SK-N-SH (cell line): Measurements from ENCODE around the gene MCM9. TPM values are rescaled to one million over a fixed set of nuclear protein-coding genes. Genes with fewer than 3 reads are reported as not detected.

Experiments used
- CTCF ChIA-PET: fragments of 300-600, 350-600 bp; formaldehyde crosslinking; extraction: SDS; loops from one replicate; lab custom pipeline; 2021; lab: Yijun Ruan, JAX
- POLR2A ChIA-PET: fragments of 350-600 bp; sonication (Branson Sonifier 250); formaldehyde crosslinking; extraction: SDS; loops from one replicate; lab custom pipeline; 2020; ENCODE audit warnings: antibody characterized with exemption, inconsistent platforms; lab: Yijun Ruan, JAX
- DNase-seq: peaks from one replicate; pipeline ENCODE4 v3.0.0; 2012
- H2AFZ ChIP-seq: fragments of 200-600 bp; sonication (generic); 2 replicates; pipeline ENCODE4 v1.8.1; 2016; ENCODE audit warnings: antibody characterized with exemption, mild to moderate bottlenecking, low read depth
- H3F3A ChIP-seq: fragments of 200-600 bp; sonication (generic); replicated peaks from 2 replicates; pipeline ENCODE3; 2016; ENCODE audit warnings: antibody characterized with exemption, mild to moderate bottlenecking; ENCODE audit not compliant: insufficient read depth
- H3K27ac ChIP-seq, 2 experiments: fragments of 200-500 bp in 1 of 2; fragments of 200-600 bp in 1 of 2; sonication (Bioruptor generic) in 1 of 2; sonication (generic), shearing (Covaris generic) in 1 of 2; 2 replicates each; pipeline versions ENCODE4 v1.5.1 to v1.6.1; 2014 to 2016; ENCODE audit warnings: low read depth in 2 of 2, inconsistent platforms in 1 of 2, low read length in 1 of 2, mild to moderate bottlenecking in 1 of 2, mixed read lengths in 1 of 2
- H3K27me3 ChIP-seq: fragments of 200-600 bp; sonication (generic), shearing (Covaris generic); 2 replicates; pipeline ENCODE4 v1.6.1; 2016; ENCODE audit warnings: mixed run types; ENCODE audit not compliant: insufficient read depth
- H3K36me3 ChIP-seq, 2 experiments: fragments of 200-500 bp in 1 of 2; fragments of 200-600 bp in 1 of 2; sonication (Bioruptor generic) in 1 of 2; sonication (generic) in 1 of 2; replicated peaks in 1 of 2; 2 replicates each; pipeline versions ENCODE3 to v1.5.1; 2014 to 2016; ENCODE audit warnings: low read length in 1 of 2, mild to moderate bottlenecking in 1 of 2; ENCODE audit not compliant: insufficient read depth in 2 of 2, control insufficient read depth in 1 of 2
- H3K4me1 ChIP-seq, 2 experiments: fragments of 200-500 bp in 1 of 2; fragments of 200-600 bp in 1 of 2; sonication (Bioruptor generic) in 1 of 2; sonication (generic), shearing (Covaris generic) in 1 of 2; 2 replicates each; pipeline versions ENCODE4 v1.5.1 to v1.6.1; 2014 to 2016; ENCODE audit warnings: low read depth in 1 of 2, low read length in 1 of 2, mixed run types in 1 of 2; ENCODE audit not compliant: insufficient read depth in 2 of 2, control insufficient read depth in 1 of 2
- H3K4me2 ChIP-seq: fragments of 200-600 bp; sonication (generic), shearing (Covaris generic); 2 replicates; pipeline ENCODE4 v1.6.1; 2017; ENCODE audit warnings: mixed run types
- H3K4me3 ChIP-seq, 2 experiments: fragments of 200-500 bp in 1 of 2; fragments of 200-600 bp in 1 of 2; sonication (Bioruptor generic) in 1 of 2; sonication (generic), shearing (Covaris generic) in 1 of 2; 2 replicates each; pipeline versions ENCODE4 v1.5.1 to v1.8.1; 2014 to 2016; ENCODE audit warnings: low read depth in 2 of 2, inconsistent platforms in 1 of 2, low read length in 1 of 2, mild to moderate bottlenecking in 1 of 2, mixed read lengths in 1 of 2, moderate library complexity in 1 of 2
- H3K79me2 ChIP-seq: fragments of 200-600 bp; sonication (generic); 2 replicates; pipeline ENCODE4 v1.8.1; 2017; ENCODE audit warnings: mild to moderate bottlenecking; ENCODE audit not compliant: insufficient read depth
- H3K9ac ChIP-seq: fragments of 200-600 bp; sonication (generic); 2 replicates; pipeline ENCODE4 v1.6.1; 2017; ENCODE audit warnings: mixed run types
- H3K9me2 ChIP-seq: fragments of 200-600 bp; sonication (generic); 2 replicates; pipeline ENCODE4 v1.6.1; 2017; ENCODE audit warnings: mixed run types
- H3K9me3 ChIP-seq: fragments of 200-600 bp; sonication (generic); 2 replicates; pipeline ENCODE4 v1.6.1; 2017; ENCODE audit warnings: mixed run types, mild to moderate bottlenecking, moderate library complexity
- H4K20me1 ChIP-seq: fragments of 200-600 bp; sonication (generic); 2 replicates; pipeline ENCODE4 v1.6.1; 2017; ENCODE audit warnings: mild to moderate bottlenecking, mixed run types; ENCODE audit not compliant: insufficient read depth
- ELF1 ChIP-seq: IDR thresholded peaks from 2 replicates; pipeline ENCODE4 v1.4.0; 2012
- EP300 ChIP-seq, 2 experiments: IDR thresholded peaks; 2 replicates each; pipeline versions ENCODE4 v1.4.0 to v1.6.1; 2012; ENCODE audit warnings: borderline replicate concordance in 1 of 2, low read depth in 1 of 2, low read length in 1 of 2
- FOSL2 ChIP-seq: IDR thresholded peaks from 2 replicates; pipeline ENCODE4 v1.4.0; 2012; ENCODE audit warnings: low read depth, mild to moderate bottlenecking, moderate library complexity, borderline replicate concordance
- FOXJ3 ChIP-seq: sonication (generic); formaldehyde crosslinking; IDR thresholded peaks from 2 replicates; pipeline ENCODE4 v1.5.1; 2020; ENCODE audit warnings: mild to moderate bottlenecking, missing genetic modification reagents
- JUND ChIP-seq: IDR thresholded peaks from 2 replicates; pipeline ENCODE4 v1.4.0; 2012
- POLR2AphosphoS5 ChIP-seq: IDR thresholded peaks from 2 replicates; pipeline ENCODE4 v1.6.1; 2012; ENCODE audit warnings: low read depth, low read length
- TAF1 ChIP-seq: IDR thresholded peaks from 2 replicates; pipeline ENCODE4 v1.6.1; 2012; ENCODE audit warnings: low read depth, mild to moderate bottlenecking, low read length, moderate library complexity, borderline replicate concordance
- WGBS: methylation state at CpG from one replicate; pipeline ENCODE4 v1.1.6; 2017; ENCODE audit warnings: low lambda C conversion rate; 5-methylcytosine and 5-hydroxymethylcytosine counted together
- polyA plus RNA-seq, 3 experiments: library from polyadenylated mRNA; depleted of rRNA; stranded (reverse); fragments of >200 nt; gene quantifications; 2 replicates each; pipeline ENCODE4 v1.2.3, GENCODE V29; 2012
- TF ChIP-seq, protein P1 (sequence below): fragments of 150-350 bp; IDR thresholded peaks from 2 replicates; pipeline ENCODE4 v1.6.1; 2017; ENCODE audit warnings: antibody characterized with exemption, low read length, low read depth, borderline replicate concordance
- TF ChIP-seq, protein P2 (sequence below): IDR thresholded peaks from 2 replicates; pipeline ENCODE4 v1.4.0; 2012; ENCODE audit warnings: low read depth, borderline replicate concordance
- TF ChIP-seq, protein P3 (sequence below): IDR thresholded peaks from 2 replicates; pipeline ENCODE4 v1.4.0; 2012; ENCODE audit warnings: low read depth, borderline replicate concordance

The MCM9 gene
- polyA plus RNA-seq, 1 of the 3 experiments (the other 2 are of a cell fraction) = 1.7 TPM

DNA sequence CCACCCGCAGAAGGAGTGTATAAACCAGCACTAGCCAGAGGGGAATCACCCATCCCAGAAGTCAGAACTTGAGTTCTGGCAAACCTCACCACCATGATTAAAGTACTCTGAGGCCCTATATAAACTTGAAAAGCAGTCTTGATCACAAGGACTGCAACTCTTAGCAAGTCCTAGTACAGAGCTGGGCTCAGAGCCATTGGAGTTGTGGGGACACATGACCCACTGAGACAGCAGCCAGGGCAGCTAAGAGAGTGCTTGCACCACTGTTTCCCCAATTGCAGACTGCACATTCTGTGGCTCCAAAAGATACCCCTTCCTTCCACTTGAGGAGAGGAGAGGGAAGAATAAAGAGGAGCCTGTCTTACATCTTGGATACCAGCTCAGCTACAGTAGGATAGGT, 4.7 kb upstream of the MCM9 start:
- H2AFZ ChIP-seq = no peak overlapping the region
- peaks cover 8% of the 10 kb centered on the region for H3F3A ChIP-seq
- no peaks in the 10 kb centered on the region for H3K9me3 ChIP-seq
- no peak for DNase-seq
- H3K79me2 ChIP-seq = no peaks in the 10 kb centered on the region
- ChIA-PET CTCF (interaction anchor here (1.7 kb wide), 1 partner anchor 171 kb away, joined by 5 read pairs; no protein-coding TSS in a partner anchor), POLR2A (no interaction called here)
- no peaks in the 10 kb centered on the region for H3K36me3 ChIP-seq
- H3K27me3 ChIP-seq = no peaks in the 10 kb centered on the region
- no peak overlapping the region for H3K9ac ChIP-seq
- H3K4me3 ChIP-seq = no peak overlapping the region
- H3K27ac ChIP-seq = no peak overlapping the region
- TF ChIP-seq JUND (no peak), EP300 (IDR thresholded peaks at IDR 0.05; ENCODE audit: borderline replicate concordance in 1 of 2, low read depth in 1 of 2, low read length in 1 of 2) (no peak), FOXJ3 (CRISPR knock-in tag) (no peak), POLR2AphosphoS5 (no peak), TAF1 (no peak), FOSL2 (no peak)
- TF ChIP-seq, protein P1, sequence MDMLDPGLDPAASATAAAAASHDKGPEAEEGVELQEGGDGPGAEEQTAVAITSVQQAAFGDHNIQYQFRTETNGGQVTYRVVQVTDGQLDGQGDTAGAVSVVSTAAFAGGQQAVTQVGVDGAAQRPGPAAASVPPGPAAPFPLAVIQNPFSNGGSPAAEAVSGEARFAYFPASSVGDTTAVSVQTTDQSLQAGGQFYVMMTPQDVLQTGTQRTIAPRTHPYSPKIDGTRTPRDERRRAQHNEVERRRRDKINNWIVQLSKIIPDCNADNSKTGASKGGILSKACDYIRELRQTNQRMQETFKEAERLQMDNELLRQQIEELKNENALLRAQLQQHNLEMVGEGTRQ = no peak
- TF ChIP-seq, protein P2, sequence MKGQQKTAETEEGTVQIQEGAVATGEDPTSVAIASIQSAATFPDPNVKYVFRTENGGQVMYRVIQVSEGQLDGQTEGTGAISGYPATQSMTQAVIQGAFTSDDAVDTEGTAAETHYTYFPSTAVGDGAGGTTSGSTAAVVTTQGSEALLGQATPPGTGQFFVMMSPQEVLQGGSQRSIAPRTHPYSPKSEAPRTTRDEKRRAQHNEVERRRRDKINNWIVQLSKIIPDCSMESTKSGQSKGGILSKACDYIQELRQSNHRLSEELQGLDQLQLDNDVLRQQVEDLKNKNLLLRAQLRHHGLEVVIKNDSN = no peak
- no peaks in the 10 kb centered on the region; a peak in 1 of 4 replicates for H3K4me1 ChIP-seq
- H3K9me2 ChIP-seq = no peaks in the 10 kb centered on the region
- WGBS = 77% methylated on average over 1 of the region's 1 CpG
- no peaks in the 10 kb centered on the region for H4K20me1 ChIP-seq
- no peak overlapping the region for H3K4me2 ChIP-seq

DNA sequence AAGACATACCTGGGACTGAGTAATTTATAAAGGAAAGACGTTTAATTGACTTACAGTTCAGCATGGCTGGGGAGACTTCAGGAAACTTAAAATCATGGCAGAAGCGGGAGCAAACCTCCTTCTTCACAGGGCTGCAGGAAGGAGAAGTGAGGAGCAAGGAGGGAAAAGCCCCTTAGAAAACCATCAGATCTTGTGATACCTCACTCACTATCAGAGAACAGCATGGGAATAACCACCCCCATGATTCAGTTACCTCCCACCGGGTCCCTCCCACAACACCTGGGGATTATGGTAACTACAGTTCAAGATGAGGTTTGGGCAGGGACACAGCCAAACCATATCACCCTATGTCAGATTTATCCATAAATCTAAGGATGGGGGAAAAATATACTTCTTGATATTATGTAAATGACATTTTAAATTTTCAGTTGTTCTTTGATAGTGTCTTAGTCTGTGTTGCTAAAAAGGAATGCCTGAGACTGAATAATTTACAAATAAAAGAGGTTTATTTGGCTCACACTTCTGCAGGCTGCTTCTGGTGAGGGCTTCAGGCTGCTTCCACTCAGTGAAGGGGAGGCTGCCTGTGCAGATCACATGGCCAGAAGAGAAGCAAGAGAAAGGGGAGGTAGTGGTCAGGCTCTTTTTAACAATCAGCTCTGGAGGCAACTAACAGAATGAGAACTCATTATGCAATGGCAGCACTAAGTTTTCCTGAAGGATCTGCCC, 1.2 kb upstream of the MCM9 start:
- ChIA-PET POLR2A (interaction anchor here (1.6 kb wide), 1 partner anchor 41 kb away, joined by 8 read pairs; the partner anchor contains the start of gene ASF1A), CTCF (interaction anchor here (0.7 to 1.3 kb wide), 2 partner anchors 40 to 142 kb away, joined by 3 to 4 read pairs; no protein-coding TSS in a partner anchor)
- no peak overlapping the region for H3K4me3 ChIP-seq
- H3K4me1 ChIP-seq = peaks cover 0 to 3% of the 10 kb centered on the region in 2 experiments; a peak in 1 of 4 replicates
- no peak overlapping the region for H3K27ac ChIP-seq
- no peaks in the 10 kb centered on the region for H3K9me2 ChIP-seq
- no peaks in the 10 kb centered on the region for H4K20me1 ChIP-seq
- no peak for DNase-seq
- H3K36me3 ChIP-seq = peaks cover 0 to 10% of the 10 kb centered on the region in 2 experiments
- no peaks in the 10 kb centered on the region for H3K27me3 ChIP-seq
- 93% methylated on average over 3 of the region's 3 CpGs for WGBS
- H3K79me2 ChIP-seq = no peaks in the 10 kb centered on the region; the same call in none of the 2 replicates
- peak overlapping the region; percentile 98; the same call in 1 of the 2 replicates for H3K4me2 ChIP-seq
- H2AFZ ChIP-seq = peak overlapping the region; percentile 94
- H3K9me3 ChIP-seq = no peaks in the 10 kb centered on the region
- H3K9ac ChIP-seq = no peak overlapping the region
- TF ChIP-seq, protein P3, sequence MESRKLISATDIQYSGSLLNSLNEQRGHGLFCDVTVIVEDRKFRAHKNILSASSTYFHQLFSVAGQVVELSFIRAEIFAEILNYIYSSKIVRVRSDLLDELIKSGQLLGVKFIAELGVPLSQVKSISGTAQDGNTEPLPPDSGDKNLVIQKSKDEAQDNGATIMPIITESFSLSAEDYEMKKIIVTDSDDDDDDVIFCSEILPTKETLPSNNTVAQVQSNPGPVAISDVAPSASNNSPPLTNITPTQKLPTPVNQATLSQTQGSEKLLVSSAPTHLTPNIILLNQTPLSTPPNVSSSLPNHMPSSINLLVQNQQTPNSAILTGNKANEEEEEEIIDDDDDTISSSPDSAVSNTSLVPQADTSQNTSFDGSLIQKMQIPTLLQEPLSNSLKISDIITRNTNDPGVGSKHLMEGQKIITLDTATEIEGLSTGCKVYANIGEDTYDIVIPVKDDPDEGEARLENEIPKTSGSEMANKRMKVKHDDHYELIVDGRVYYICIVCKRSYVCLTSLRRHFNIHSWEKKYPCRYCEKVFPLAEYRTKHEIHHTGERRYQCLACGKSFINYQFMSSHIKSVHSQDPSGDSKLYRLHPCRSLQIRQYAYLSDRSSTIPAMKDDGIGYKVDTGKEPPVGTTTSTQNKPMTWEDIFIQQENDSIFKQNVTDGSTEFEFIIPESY = no peak
- TF ChIP-seq POLR2AphosphoS5 = no peak
- TF ChIP-seq EP300 (IDR thresholded peaks at IDR 0.05; ENCODE audit: borderline replicate concordance in 1 of 2, low read depth in 1 of 2, low read length in 1 of 2) = no peak
- TF ChIP-seq JUND = no peak
- TF ChIP-seq ELF1 = no peak
- peaks cover 11% of the 10 kb centered on the region for H3F3A ChIP-seq
